HTR-8/SVneo (cell line): Measurements from ENCODE around the gene MSANTD7.
A peak's percentile ranks its signal among the peaks of the same experiment; 100 is the strongest.
"Not testable (repeated sequence)": the region's sequence is repeated elsewhere in the genome, so short reads cannot be mapped to it uniquely, and the experiment has no call there.

Source experiments
- DNase-seq: peaks from one replicate; pipeline ENCODE4 v3.0.0; 2011; ENCODE audit warnings: low spot score, mixed read lengths; ENCODE audit not compliant: insufficient read length
- FAIRE-seq: peaks from 2 replicates; lab custom pipeline; 2011; peaks lifted over from hg19 to GRCh38; lab: Jason Lieb, UNC

The MSANTD7 gene, protein sequence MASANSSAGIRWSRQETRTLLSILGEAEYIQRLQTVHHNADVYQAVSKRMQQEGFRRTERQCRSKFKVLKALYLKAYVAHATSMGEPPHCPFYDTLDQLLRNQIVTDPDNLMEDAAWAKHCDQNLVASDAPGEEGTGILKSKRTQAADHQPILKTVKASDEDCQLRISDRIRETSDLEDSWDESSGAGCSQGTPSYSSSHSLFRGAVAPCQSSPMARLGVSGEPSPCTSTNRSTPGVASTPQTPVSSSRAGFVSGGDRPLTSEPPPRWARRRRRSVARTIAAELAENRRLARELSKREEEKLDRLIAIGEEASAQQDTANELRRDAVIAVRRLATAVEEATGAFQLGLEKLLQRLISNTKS

DNA sequence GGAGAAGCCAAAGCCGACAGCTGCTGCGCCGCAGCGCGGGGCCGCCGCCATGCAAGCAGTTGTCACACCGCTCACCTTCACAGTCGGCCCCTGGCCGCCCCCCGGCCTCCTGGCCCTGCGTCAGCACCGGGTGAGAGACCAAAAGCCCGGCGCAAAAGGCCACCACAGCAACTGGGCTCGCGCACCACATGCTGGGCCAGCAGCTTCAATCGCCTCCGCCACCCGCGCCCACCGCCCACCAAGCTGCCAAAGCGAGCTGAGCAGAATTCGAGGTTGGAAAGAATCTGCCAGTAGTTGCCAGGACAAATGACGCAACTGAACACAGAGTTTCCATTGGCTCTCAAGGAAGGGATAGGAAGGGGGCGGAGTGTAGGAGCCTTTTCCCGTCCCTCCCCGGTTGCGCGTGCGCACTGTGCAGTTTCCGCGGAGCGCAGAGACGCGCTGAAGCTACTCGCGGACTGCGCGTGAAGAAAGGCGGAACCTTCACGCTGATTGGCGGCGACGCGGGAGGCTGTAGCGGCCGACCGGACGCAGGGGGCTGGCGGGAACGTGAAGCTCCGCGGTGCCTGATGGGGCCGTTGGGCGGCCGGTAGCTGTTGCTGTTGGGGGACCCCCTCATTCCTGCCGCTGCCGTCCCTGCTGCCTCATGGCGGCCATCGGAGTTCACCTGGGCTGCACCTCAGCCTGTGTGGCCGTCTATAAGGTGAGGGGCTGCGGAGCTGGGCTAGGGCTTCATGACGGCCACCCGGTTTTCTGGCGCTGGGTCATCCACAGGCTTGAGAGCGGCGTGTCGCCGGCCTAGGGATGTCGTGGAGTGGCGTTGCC, at the start of gene MSANTD7, which contains the start of the genes CDNF and HSPA14:
TSS of gene MSANTD7 (plus strand) at position 550 of the 825 bp plus-strand sequence. CDS start 3,979 bp downstream, outside the sequence.
TSS of gene CDNF (minus strand) at position 281 of the 825 bp plus-strand sequence. CDS start at position 190, 91 bp downstream.
TSS of gene HSPA14 (plus strand) at position 550 of the 825 bp plus-strand sequence. CDS start at position 647, 97 bp downstream.
- peak; percentile 96 for DNase-seq
- FAIRE-seq, result peak; percentile 92

DNA sequence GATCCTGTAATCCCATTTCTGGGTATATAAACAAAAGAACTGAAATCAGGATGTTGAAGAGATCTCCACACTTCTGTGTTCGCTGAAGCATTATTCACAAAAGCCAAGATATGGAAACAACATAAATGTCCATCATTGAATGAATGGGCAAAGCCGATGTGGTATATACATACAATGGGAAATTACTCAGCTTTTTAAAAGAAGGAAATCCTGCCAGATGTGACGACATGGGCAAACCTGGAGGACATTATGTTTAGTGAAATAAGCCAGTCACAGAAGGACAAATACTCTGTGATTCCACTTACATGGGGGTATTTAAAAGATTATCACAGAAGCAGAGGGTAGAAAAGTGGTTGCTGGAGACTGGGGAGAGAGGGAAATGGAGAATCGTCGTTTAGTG, 39.5 kb upstream of the MSANTD7 start:
- FAIRE-seq, result no peak
- no peak for DNase-seq

DNA sequence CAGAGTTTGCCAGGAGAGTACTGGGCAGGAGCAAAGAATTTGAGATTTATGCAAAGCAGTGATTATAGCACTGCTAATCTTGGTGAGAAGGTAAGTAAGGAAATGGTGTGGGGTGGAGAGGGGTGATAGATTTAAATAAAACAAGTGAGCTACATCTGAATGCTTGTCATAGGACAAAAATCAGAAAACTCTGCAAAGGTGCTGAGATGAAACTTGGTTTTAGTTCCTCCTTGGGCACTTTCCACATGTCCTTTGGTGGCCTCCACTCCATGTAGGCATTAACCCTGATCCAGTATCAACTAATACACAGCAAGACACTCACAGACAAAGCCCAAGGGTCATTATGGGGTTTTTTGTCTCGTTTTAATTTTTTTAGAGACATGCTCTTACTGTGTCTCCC, 37.7 kb upstream of the MSANTD7 start:
- DNase-seq (no peak), FAIRE-seq (no peak)

DNA sequence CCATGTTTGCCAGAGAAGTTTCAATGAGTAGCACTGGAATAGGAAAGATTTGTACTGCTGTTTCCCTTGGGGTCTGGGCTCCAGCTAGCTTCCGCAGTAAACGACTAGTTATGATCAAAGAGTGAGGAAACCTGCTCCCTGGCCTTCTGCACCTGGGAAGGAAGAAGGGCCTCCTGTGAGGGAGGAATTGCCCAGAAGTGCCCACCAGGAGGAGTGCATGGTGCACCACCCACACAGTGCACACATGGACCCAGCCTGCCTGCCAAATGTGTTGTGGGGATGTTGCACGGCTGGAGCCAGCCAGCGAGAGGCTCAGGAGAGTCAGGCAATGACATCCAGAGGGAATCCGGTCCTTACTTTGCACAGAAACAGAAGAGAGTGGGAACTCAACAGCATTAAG, 36.4 kb upstream of the MSANTD7 start:
- FAIRE-seq (no peak), DNase-seq (no peak)

DNA sequence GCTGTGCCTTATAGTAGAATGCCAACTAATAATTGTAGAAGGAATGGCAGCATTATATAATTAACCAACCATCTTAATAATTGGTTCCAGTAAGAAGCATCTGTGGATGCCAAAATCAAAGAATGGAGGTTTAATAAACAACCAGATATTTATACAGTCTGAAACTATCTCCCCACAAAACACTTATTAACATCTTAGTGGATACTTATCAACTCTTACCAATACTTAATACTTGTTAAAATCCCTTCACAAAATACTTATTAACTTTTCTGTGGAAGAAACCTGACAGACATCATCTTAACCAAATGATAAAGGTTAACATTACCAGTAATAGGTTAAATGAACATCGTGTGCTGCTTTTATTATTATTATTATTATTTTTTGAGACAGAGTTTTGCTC, 34.3 kb upstream of the MSANTD7 start:
- FAIRE-seq (no peak), DNase-seq (no peak)

DNA sequence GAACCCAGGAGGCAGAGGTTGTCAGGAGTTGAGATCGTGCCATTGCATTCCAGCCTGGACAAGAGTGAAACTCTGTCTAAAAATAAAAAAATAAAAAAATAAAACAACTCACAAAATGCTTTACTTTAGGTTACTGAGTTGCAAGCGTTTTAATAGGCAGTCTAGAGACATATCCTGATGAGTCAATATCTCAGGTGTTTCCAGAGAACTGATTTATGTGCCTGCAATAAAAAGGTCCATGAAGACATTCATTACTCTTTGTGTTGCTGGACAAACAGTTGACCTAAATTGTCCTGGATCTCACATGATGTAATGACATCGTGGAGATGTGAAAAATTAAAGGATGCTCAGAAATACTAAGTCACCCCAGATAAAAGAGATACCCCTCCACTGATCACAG, 31.8 kb upstream of the MSANTD7 start:
- FAIRE-seq, result no peak
- no peak for DNase-seq

DNA sequence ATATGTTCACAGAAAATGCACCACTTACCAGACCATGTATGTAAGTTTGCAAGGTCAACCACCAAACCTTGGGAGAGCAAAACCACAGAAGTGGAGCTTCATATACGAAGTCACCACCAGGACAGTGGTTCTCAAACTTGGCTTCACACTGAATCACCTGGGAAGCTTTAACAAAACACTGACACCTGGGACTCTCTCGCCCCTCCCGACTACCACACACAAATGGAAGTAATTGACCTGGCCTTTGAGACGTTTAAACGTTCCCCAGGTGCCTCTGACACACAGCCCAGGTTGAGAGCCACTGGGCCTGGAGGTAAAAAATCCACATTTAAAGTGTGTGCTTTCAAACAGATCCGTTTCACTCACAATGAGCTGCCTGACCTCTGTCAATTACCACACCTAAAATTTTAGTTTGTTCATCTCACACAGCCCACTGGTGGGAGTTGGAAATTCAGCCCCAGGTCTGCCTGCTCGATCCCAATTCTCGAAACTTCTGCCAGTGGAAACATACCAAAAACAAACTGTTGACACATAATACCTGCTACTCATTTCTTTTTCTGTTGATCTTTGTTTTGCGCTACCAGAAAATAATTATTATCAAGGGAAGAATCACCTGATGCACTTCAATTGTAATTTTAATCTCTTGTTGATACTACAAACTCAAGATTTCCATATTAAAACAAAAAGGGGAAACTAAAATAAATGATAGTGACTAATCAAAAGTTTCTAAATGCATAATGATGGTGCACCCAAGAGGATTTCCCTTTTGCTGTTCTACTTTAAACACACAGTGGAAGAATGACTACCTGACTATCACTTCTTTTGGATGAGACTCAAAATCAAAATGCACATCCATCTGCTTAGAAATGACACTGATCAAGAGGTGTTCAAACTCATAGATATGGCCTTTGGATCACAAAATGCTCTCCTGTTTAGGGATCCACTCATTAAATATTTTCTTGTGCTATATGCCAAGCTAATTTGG, 26.8 kb upstream of the MSANTD7 start:
- DNase-seq (no peak), FAIRE-seq (no peak)

DNA sequence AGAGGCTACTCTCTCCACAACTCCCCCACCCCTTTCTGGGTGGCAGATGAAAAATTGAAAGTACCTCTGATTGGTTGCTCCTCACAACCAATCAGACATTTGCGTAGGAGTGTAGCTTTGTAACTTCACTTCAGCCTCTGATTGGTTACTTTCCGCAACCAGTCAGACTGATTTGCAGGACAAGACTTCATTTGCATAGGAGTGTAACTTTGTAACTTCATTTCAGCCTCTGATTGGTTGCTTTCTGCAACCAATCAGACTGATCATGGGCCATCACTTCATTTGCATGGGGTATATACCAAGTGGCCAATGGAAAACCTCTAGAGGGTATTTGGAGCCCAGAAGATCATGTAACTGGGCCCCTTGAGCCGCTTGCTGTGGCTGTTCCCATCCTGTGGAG, 25.8 kb upstream of the MSANTD7 start:
- FAIRE-seq, result no peak
- DNase-seq, result no peak

DNA sequence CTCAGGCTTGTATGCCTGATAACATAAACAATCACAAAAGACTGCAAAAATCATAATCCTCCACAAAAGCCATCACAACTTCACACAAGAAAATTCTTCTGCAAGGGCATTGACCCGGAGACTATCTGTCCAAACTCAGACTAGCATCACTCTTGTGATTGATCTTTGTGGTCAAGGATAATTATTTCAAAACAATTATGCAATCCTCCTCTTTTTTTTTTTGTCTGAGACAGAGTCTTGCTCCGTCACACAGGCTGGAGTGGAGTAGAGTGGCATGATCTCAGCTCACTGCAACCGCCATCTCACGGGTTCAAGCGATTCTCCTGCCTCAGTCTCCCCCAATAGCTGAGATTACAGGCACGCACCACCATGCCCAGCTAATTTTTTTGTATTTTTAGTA, 22.4 kb upstream of the MSANTD7 start:
- DNase-seq (no peak), FAIRE-seq (no peak)

DNA sequence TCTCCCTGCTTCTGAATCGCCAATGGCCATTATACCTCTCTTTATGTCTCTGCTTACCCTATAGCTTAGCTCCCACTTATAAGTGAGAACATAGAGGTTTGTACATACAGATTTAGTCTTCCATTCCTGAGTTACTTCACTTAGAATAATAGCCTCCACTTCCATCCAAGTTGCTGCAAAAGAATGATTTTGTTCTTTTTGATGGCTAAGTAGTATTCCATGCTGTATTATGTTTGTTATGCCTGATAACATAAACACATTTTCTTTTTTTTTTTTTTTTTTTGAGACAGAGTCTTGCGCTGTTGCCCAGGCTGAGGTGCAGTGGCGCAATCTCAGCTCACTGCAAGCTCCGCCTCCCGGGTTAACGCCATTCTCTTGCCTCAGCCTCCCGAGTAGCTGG, 21.4 kb upstream of the MSANTD7 start:
- not testable (repeated sequence) for FAIRE-seq, DNase-seq

DNA sequence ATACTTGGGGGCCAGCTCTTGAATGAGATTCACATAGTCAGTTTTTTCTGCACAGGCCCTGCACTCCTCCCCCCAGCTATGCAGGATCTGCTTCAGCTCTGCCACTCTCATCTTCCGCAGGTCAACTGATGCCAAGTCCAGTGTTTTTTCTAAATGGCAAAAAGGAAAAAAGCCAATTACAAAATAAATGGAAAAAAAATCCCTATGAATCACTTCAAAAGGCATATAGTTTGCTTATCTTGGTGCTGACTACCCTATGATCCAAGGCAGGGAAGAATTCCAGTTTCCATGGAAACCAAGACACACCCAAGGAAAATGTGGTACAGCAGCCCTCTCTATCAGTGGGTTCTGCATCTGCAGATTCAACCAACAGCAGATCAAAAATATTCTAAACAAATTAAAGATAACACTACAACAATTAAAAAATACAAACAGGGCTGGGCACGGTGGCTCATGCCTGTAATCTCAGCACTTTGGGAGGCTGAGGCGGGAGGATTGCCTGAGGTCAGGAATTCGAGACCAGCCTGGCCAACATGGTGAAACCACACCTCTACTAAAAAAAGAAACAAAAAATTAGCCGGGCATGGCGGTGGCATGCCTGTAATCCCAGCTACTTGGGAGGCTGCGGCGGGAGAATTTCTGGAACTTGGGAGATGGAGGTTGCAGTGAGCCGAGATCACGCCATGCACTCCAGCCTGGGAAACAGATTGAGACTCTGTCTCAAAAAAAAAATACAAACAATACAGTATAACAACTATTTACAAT, 17.9 kb upstream of the MSANTD7 start:
- DNase-seq (peak; percentile 59), FAIRE-seq (no peak)

DNA sequence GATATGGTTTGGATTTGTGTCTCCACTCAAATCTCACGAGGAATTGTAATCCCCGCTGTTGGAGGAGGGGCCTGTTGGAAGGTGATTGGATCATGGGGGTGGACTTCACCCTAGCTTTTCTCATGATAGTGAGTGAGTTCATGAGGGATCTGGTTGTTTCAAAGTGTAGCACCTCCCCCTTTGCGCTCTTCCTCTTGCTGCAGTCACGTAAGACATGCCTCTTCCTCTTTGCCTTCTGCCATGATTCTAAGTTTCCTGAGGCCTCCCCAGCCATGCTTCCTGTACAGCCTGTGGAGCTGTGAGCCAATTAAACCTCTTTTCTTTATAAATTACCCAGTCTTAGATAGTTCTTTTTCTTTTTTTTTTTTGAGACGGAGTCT, 17.3 kb upstream of the MSANTD7 start:
- DNase-seq (no peak), FAIRE-seq (no peak)

DNA sequence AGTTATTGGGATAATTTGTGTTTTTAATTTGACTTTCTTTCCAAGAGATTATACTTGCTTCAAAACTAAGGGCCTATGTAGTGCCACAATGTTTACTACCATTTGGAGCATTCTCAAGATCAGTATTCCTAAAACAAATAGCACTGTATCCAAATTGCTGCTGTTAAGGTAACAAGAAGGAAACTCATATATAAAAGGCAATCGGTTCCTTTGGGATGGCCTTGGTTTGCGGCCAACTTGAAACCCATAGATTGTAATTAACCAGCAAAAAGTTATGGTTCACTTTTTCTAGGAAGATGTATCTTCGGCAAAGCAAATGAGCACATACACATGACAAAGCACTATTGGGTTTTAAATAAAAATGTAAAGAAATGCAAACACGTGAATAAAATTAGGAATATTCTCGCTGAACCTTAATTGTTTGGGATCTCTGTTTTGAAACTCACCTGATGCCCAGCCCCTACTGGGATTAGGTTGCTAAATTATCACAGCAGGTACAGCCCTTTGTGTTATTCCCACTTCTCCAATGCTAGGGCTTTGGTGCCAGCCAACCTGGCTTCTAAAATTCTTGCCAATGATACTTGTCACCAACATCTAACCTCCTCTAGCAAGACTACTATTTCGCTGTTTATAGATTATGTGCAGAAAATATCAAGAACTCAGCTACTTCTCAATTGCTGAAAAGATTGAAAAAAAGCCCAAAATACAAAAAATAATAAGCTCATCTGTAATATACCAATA, 16.3 kb upstream of the MSANTD7 start:
- FAIRE-seq (no peak), DNase-seq (no peak)

DNA sequence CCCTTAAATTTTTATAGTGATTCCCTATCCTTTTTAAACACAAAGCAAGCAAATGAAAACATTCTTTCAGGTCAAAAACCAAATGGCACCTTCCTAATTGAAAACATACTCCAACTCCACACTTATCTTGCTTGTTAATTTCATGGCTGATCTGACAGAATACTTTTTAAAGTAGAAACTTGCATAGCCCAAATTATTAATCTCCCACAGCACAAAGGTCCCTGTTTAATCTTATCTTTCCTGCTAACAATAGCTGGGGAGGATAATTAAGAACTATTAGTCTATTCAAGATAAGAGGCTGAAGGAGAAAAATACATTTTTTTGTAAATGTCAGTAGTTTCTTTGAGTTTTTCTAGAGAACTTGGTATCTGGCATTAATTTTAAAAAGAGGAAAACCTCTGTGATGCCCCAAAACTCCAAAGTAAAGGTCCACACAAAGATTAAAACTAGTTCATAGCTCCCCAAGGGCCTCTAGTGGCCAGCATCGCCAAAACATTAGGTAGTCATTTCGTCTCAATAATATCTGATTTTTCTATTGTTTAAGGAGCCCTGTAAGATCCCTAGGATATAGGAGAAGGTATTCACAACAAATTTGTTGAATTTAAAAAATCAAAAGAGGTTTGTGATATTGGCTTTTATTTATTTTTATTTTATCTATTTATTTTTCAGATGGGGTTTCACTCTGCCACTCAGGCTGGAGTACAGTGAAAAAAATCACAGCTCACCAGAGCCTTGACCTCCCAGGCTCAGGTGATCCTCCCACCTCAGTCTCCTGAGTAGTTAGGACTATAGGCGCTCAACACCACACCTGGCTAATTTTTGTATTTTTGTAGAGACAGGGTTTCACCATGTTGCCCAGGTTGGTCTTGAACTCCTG, 15.0 kb upstream of the MSANTD7 start:
- DNase-seq (peak; percentile 38), FAIRE-seq (no peak)

DNA sequence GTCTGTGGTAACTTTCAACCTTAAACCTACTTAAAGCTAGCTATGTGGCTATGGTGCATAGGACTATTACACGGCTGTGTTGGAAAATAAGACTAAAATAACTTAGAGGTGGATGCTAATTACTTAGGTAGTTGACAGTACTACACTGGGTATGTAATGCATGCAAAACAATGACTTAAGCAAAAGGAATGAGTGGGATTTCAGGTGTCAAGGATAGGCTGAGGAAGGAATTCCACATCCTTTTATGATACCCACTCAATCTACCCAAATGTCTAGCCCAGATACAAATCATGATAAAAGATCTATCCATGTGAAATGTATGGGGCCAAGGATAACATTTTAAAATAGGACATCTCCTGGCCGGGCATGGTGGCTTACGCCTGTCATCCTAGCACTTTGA, 14.1 kb upstream of the MSANTD7 start:
- no peak for FAIRE-seq

DNA sequence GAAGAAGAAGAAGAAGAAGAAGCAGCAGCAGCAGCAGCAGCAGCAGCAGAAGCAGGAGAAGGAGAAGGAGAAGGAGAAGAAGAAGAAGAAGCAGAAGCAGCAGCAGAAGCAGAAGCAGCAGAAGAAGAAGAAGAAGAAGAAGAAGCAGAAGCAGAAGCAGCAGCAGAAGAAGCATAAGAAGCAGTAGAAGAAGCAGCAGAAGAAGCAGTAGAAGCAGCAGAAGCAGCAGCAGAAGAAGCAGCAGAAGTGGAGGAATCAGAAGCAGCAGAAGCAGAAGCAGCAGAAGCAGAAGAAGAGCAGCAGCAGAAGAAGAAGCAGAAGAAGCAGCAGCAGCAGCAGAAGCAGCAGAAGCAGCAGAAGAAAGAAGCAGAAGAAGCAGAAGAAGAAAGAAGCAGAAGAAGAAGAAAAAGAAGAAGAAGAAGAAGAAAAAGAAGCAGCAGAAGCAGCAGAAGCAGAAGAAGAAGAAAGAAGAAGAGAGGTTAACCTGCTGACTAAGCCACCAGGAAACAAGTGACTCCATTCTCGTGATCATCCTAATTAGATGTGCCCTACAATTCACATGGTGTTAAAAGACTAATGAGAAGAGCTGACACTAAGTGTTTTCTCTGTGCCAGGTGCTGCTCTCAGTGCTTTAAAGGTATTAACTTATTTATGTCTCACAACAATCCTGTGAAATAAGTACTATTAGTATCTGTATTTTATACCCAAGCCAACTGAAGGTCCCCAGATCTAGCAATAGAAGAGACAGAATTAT, 11.9 kb upstream of the MSANTD7 start:
- FAIRE-seq (no peak), DNase-seq (no peak)

More for the DNA sequence above, 14.1 kb upstream of the MSANTD7 start:
- DNase-seq, result no peak

DNA sequence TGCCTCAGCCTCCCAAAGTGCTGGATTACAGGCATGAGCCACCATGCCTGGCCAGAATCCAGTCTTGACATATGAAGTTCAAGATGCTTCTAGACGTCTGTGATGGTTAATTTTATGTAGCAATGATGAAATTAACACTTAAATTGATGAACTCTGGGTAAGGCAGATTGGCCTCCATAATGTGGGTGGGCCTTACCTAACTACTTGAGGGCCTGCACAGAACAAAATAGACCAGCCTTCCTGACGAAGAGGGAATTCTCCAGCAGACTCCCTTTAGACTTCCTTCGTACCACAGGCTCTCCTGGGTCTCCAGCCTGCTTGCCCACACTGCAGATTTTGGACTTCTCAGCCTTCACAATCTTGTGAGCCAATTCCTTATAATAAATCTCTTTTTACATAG, 5.0 kb upstream of the MSANTD7 start:
- DNase-seq, result no peak
- FAIRE-seq, result no peak
